ENCODE measurements around the gene CFAP299. TPM values are rescaled to one million over a fixed set of nuclear protein-coding genes. Genes with fewer than 3 reads are reported as not detected.
"Not testable (repeated sequence)": the region's sequence is repeated elsewhere in the genome, so short reads cannot be mapped to it uniquely, and the experiment has no call there.

Gene CFAP299
- total and polyA plus RNA-seq, 2 of the 13 experiments (the other 11 are each of a cell fraction or from before 2014, with no cell fraction given), result not detected

- FAIRE-seq (peak; percentile 34), ATAC-seq (peak; percentile 79), DNase-seq (ENCODE audit: low spot score) (peak; percentile 13)
- no TSS peak for BruUV-seq (replicated peaks)
- Histone ChIP-seq H3K4me2 (ENCODE audit: low read depth, low read length) (peak overlapping the region; percentile 97), H4K20me1 (ENCODE audit: insufficient read depth, low read length) (peaks cover 2% of the 10 kb centered on the region; the same call in 1 of the 2 replicates), H3K4me1 (ENCODE audit: insufficient read depth, low read length) (peaks cover 9% of the 10 kb centered on the region), H3K36me3 (replicated peaks in 1 of 2; ENCODE audit: control insufficient read depth in 1 of 2, insufficient read depth in 2 of 2, low read length in 2 of 2) (no peaks in the 10 kb centered on the region), H3K9me3 (ENCODE audit: low read length) (no peaks in the 10 kb centered on the region; the same call in 1 of the 2 replicates), H3K27me3 (ENCODE audit: control insufficient read depth in 1 of 2, insufficient read depth in 2 of 2, low read length in 2 of 2) (peaks cover 0 to 14% of the 10 kb centered on the region in 2 experiments; a peak in 2 of 5 replicates), H3K79me2 (ENCODE audit: insufficient read depth, low read length) (no peaks in the 10 kb centered on the region), H2AFZ (ENCODE audit: low read length) (no peak overlapping the region), H3K4me3 (replicated peaks in 1 of 3; ENCODE audit: insufficient read depth in 1 of 3, low read depth in 2 of 3, low read length in 3 of 3) (peak overlapping the region in 1 of 3 experiments; percentile 77; a peak in 1 of 6 replicates), H3K9ac (ENCODE audit: insufficient read depth, low read depth, low read length) (no peak overlapping the region), H3K27ac (ENCODE audit: extremely low read length, insufficient read depth, low read length) (no peak overlapping the region)
- intact Hi-C loops (cut with micrococcal nuclease; ENCODE audit: unreplicated experiment), result loop anchor here (5.0 kb wide), 2 partner anchors 114 to 1384 kb away; no protein-coding TSS in a partner anchor
- 33% methylated on average over 5 of the region's 10 CpGs for WGBS (ENCODE audit: low lambda C conversion rate)
- in situ Hi-C loops (cut with HindIII; ENCODE audit: extremely low pct_ligation_motif_present, low pct_unique_long_range_greater_than_20kb), result no loop called here
- peak; percentile 48 for TF ChIP-seq CTCF (CRISPR knock-in tag; IDR thresholded peaks at IDR 0.05)
- no peak for TF ChIP-seq NAIF1 (CRISPR knock-in tag; IDR thresholded peaks at IDR 0.05; ENCODE audit: borderline replicate concordance)
- peak; percentile 30; the same call in 1 of the 2 replicates for TF ChIP-seq STAG1 (CRISPR knock-in tag; IDR thresholded peaks at IDR 0.05)
- POLR2A ChIA-PET, result no interaction called here
- CTCF ChIA-PET (ENCODE audit: low intra/inter-chr PET ratio, low total read pairs), result no interaction called here
These were observed 1.1 kb downstream of the CFAP299 start for GRCh38 chr4:80336582-80336981.

- DNase-seq (ENCODE audit: low spot score) (no peak), ATAC-seq (no peak), FAIRE-seq (no peak)
- Histone ChIP-seq H3K4me2 (ENCODE audit: low read depth, low read length) (no peak overlapping the region), H3K27me3 (ENCODE audit: control insufficient read depth in 1 of 2, insufficient read depth in 2 of 2, low read length in 2 of 2) (peaks cover 0 to 14% of the 10 kb centered on the region in 2 experiments; a peak in 2 of 5 replicates), H3K9me3 (ENCODE audit: low read length) (no peaks in the 10 kb centered on the region; the same call in 1 of the 2 replicates), H3K27ac (ENCODE audit: extremely low read length, insufficient read depth, low read length) (no peak overlapping the region), H4K20me1 (ENCODE audit: insufficient read depth, low read length) (peaks cover 2% of the 10 kb centered on the region; the same call in 1 of the 2 replicates), H2AFZ (ENCODE audit: low read length) (no peak overlapping the region), H3K4me3 (replicated peaks in 1 of 3; ENCODE audit: insufficient read depth in 1 of 3, low read depth in 2 of 3, low read length in 3 of 3) (no peak overlapping the region), H3K79me2 (ENCODE audit: insufficient read depth, low read length) (no peaks in the 10 kb centered on the region), H3K36me3 (replicated peaks in 1 of 2; ENCODE audit: control insufficient read depth in 1 of 2, insufficient read depth in 2 of 2, low read length in 2 of 2) (no peaks in the 10 kb centered on the region), H3K9ac (ENCODE audit: insufficient read depth, low read depth, low read length) (no peak overlapping the region), H3K4me1 (ENCODE audit: insufficient read depth, low read length) (peaks cover 9% of the 10 kb centered on the region)
- in situ Hi-C loops (cut with HindIII; ENCODE audit: extremely low pct_ligation_motif_present, low pct_unique_long_range_greater_than_20kb) (no loop called here), intact Hi-C loops (cut with micrococcal nuclease; ENCODE audit: unreplicated experiment) (no loop called here)
- CTCF ChIA-PET (ENCODE audit: low intra/inter-chr PET ratio, low total read pairs), result no interaction called here
- WGBS (ENCODE audit: low lambda C conversion rate), result 0% methylated on average over 1 of the region's 2 CpGs
- POLR2A ChIA-PET, result no interaction called here
- TF ChIP-seq CEBPB (IDR thresholded peaks at IDR 0.05; ENCODE audit: borderline replicate concordance, low read depth, low read length), result peak; percentile 57; the same call in 1 of the 2 replicates
- no peak for TF ChIP-seq NFYB (CRISPR knock-in tag; IDR thresholded peaks at IDR 0.05)
- BruUV-seq (replicated peaks), result no TSS peak
These were observed 4.5 kb downstream of the CFAP299 start for GRCh38 chr4:80340036-80340435.

DNA sequence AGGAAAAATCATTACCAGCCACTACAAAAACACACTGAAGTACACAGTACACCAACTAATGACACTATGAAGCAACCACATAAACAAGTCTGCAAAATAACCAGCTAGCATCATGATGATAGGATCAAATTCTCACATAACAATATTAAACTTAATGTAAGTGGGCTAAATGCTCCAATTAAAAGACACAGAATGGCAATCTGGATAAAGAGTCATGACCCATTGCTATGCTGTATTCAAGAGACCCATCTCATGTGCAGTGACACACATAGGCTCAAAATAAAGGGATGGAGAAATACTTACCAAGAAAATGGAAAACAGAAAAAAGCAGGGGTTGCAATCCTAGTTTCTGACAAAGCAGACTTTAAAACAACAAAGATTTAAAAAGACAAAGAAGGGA, 7.2 kb downstream of the CFAP299 start:
- DNase-seq (ENCODE audit: low spot score); H4K20me1 ChIP-seq (ENCODE audit: insufficient read depth, low read length); H3K27me3 ChIP-seq (ENCODE audit: control insufficient read depth in 1 of 2, insufficient read depth in 2 of 2, low read length in 2 of 2); ATAC-seq; H3K9me3 ChIP-seq (ENCODE audit: low read length); in situ Hi-C loops (cut with HindIII; ENCODE audit: extremely low pct_ligation_motif_present, low pct_unique_long_range_greater_than_20kb); H3K79me2 ChIP-seq (ENCODE audit: insufficient read depth, low read length); POLR2A ChIA-PET; H2AFZ ChIP-seq (ENCODE audit: low read length); H3K27ac ChIP-seq (ENCODE audit: extremely low read length, insufficient read depth, low read length); intact Hi-C loops (cut with micrococcal nuclease; ENCODE audit: unreplicated experiment); H3K4me3 ChIP-seq (replicated peaks in 1 of 3; ENCODE audit: insufficient read depth in 1 of 3, low read depth in 2 of 3, low read length in 3 of 3); BruUV-seq (replicated peaks); CTCF ChIA-PET (ENCODE audit: low intra/inter-chr PET ratio, low total read pairs); H3K36me3 ChIP-seq (replicated peaks in 1 of 2; ENCODE audit: control insufficient read depth in 1 of 2, insufficient read depth in 2 of 2, low read length in 2 of 2); FAIRE-seq; H3K9ac ChIP-seq (ENCODE audit: insufficient read depth, low read depth, low read length); H3K4me2 ChIP-seq (ENCODE audit: low read depth, low read length); H3K4me1 ChIP-seq (ENCODE audit: insufficient read depth, low read length): not testable (repeated sequence)

Measured in HepG2 (cell line).